Hepatocyte (in vitro differentiated cells): ENCODE data around the gene XCL2.
"Not testable (repeated sequence)": the region's sequence is repeated elsewhere in the genome, so short reads cannot be mapped to it uniquely, and the experiment has no call there.

Experiments
- EZH2 ChIP-seq: fragments of 200-600 bp; sonication (generic); IDR thresholded peaks from 2 replicates; pipeline ENCODE4 v1.6.1; 2016; ENCODE audit warnings: antibody characterized with exemption, mild to moderate bottlenecking, borderline replicate concordance
- EZH2phosphoT487 ChIP-seq: fragments of 200-600 bp; sonication (generic); IDR thresholded peaks from one replicate; pipeline ENCODE4 v1.6.1; 2018; ENCODE audit warnings: antibody characterized with exemption, mild to moderate bottlenecking, low read depth, moderate library complexity; ENCODE audit not compliant: unreplicated experiment, severe bottlenecking
- TF ChIP-seq, protein P1 (sequence below): fragments of 200-600 bp; sonication (generic); IDR thresholded peaks from 2 replicates; pipeline ENCODE4 v1.5.1; 2016; ENCODE audit warnings: antibody characterized with exemption, mild to moderate bottlenecking; ENCODE audit not compliant: poor library complexity

DNA sequence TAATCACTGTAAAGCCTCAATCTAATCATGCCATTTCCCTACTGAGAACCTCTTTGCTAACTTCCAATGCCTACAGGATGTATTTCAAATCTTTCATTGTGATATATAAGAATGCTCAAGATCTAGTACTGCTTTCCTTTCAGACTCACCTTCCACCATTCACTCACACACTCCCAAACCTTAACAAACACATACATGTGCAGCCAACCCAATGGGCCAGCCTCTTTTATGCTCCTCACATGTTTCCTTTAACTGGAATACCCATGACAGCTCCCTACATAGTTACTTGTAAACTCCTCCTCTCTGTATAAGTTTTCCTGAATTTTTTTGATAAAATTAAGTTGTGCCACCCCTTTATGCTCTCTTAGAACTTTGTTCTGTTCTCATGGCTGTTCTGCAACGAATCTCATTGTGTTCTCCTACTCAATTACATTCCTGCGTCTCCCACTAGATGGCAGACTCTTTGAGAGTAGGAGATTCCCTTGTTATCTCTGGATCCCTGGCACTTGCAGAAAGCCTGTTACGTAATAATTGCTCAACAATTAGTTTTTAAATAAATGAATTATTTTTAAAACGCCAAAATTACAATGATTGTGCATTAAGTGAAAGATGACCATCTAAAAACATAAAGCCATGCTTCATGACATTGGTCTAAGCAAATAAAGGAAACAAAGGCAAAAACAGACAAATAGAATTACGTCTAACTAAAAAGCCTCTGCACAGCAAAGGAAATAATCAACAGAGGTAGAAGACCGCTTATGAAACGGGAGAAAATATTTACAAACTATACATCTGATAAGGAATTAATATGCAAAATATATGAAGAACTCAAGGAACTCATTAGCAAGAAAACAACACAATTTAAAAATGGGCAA, 2.1 kb upstream of the XCL2 start:
- not testable (repeated sequence) for TF ChIP-seq EZH2, EZH2phosphoT487
- TF ChIP-seq, protein P1, sequence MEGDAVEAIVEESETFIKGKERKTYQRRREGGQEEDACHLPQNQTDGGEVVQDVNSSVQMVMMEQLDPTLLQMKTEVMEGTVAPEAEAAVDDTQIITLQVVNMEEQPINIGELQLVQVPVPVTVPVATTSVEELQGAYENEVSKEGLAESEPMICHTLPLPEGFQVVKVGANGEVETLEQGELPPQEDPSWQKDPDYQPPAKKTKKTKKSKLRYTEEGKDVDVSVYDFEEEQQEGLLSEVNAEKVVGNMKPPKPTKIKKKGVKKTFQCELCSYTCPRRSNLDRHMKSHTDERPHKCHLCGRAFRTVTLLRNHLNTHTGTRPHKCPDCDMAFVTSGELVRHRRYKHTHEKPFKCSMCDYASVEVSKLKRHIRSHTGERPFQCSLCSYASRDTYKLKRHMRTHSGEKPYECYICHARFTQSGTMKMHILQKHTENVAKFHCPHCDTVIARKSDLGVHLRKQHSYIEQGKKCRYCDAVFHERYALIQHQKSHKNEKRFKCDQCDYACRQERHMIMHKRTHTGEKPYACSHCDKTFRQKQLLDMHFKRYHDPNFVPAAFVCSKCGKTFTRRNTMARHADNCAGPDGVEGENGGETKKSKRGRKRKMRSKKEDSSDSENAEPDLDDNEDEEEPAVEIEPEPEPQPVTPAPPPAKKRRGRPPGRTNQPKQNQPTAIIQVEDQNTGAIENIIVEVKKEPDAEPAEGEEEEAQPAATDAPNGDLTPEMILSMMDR, result peak; percentile 59
